Activated naive CD8-positive, alpha-beta T cell treated with anti-CD3 and anti-CD28 coated beads for 36 hours (primary cell): ENCODE data around the gene MRGPRX2. TPM values are rescaled to one million over a fixed set of nuclear protein-coding genes. Genes with fewer than 3 reads are reported as not detected.

Source experiments
- DNase-seq: peaks from one replicate; pipeline ENCODE4 v3.0.0; 2021
- H3K27ac Mint-ChIP-seq: one replicate; pipeline ENCODE4 v1.8.0; 2022; ENCODE audit warnings: mild to moderate bottlenecking, moderate library complexity, mixed read lengths
- H3K27me3 Mint-ChIP-seq: one replicate; pipeline ENCODE4 v1.8.0; 2022; ENCODE audit warnings: mild to moderate bottlenecking, mixed read lengths
- H3K36me3 Mint-ChIP-seq: one replicate; pipeline ENCODE4 v1.8.0; 2021; ENCODE audit warnings: mild to moderate bottlenecking, mixed read lengths
- H3K4me1 Mint-ChIP-seq: one replicate; pipeline ENCODE4 v1.8.0; 2021; ENCODE audit warnings: mixed read lengths
- H3K4me3 Mint-ChIP-seq: one replicate; pipeline ENCODE4 v1.8.0; 2022; ENCODE audit warnings: mild to moderate bottlenecking, moderate library complexity, mixed read lengths
- H3K9me3 Mint-ChIP-seq: one replicate; pipeline ENCODE4 v1.8.0; 2022; ENCODE audit warnings: mixed read lengths
- total RNA-seq, 2 experiments: library from RNA; stranded (reverse); gene quantifications; one replicate each; pipeline ENCODE4 v1.2.3, GENCODE V29; 2021

MRGPRX2 gene
- total RNA-seq, 2 experiments from 2014 or later = 0.16 TPM; not detected in 1

GRCh38 chr11:19050281-19050680, 10.2 kb downstream of the MRGPRX2 start:
- DNase-seq = no peak
- Mint-ChIP-seq H3K36me3 (no peaks in the 10 kb centered on the region), H3K27ac (no peak overlapping the region), H3K4me1 (no peaks in the 10 kb centered on the region), H3K4me3 (no peak overlapping the region), H3K27me3 (peaks cover 15% of the 10 kb centered on the region), H3K9me3 (peaks cover 10% of the 10 kb centered on the region)

DNA sequence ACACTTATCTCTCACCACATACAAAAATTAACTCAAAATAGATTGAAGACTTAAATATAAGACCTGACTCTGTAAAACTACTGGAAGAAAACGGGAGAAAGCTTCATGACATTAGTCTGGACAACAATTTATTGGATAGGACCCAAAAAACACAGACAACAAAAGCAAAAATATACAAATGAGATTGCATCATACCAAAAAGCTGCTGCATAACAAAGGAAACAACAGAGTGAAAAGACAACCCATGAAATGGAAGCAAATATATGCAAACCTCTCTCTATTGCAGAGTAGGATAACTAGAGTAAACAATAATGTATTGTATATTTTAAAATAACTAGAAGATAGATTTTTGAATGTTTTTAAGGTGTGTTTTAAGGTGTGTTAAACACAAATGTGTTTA, 11.2 kb downstream of the MRGPRX2 start:
- Mint-ChIP-seq H3K27me3 (peaks cover 23% of the 10 kb centered on the region), H3K36me3 (no peaks in the 10 kb centered on the region), H3K4me1 (no peaks in the 10 kb centered on the region), H3K4me3 (no peak overlapping the region), H3K27ac (no peak overlapping the region), H3K9me3 (peaks cover 10% of the 10 kb centered on the region)
- DNase-seq = no peak

DNA sequence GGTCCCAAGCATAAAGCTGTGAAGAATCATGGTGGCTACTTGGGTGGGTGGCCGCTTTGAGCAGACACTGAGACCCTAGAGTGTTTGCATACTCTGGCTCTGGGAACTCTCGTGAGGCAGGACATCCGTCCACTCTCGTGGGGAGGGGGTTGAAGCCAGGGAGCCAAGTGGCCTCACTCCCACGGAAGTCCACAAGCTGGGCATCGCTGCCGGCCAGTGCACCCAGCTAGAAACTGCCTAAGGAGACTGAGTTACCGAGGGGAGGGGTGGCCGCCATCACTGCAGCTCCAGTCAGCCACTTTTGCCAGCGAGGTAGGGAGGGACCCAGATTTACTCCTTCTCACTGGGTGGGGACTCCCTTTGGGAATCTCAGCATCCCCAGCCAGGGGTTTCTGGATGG, 20.5 kb downstream of the MRGPRX2 start:
- H3K36me3 Mint-ChIP-seq = no peaks in the 10 kb centered on the region

DNA sequence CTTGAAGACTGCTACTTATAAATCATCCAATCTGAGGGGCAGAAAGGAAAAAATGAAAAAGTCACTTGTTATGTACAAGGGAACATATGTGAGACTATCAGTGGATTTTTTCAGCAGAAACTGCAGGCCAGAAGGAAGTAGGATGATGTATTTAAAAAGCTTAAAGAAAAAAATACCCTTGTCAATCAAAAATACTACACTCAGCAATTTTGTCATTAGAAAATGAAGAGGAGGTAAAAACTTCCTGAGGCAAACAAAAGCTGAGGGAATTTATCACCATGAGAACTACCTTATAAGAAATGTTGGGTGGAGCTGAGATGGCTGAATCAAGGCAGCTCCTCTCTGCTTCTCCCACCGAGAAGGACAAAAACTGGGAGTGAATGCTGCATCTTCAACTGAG, 21.1 kb downstream of the MRGPRX2 start:
- H3K27ac Mint-ChIP-seq = no peak overlapping the region
- H3K36me3 Mint-ChIP-seq = no peaks in the 10 kb centered on the region
- peaks cover 4% of the 10 kb centered on the region for H3K9me3 Mint-ChIP-seq
- no peak for DNase-seq
- H3K27me3 Mint-ChIP-seq = peaks cover 39% of the 10 kb centered on the region
- H3K4me1 Mint-ChIP-seq = no peaks in the 10 kb centered on the region
- H3K4me3 Mint-ChIP-seq = no peak overlapping the region

More for the DNA sequence above, 20.5 kb downstream of the MRGPRX2 start:
- no peak for DNase-seq
- Mint-ChIP-seq H3K9me3 (peaks cover 4% of the 10 kb centered on the region), H3K4me1 (no peaks in the 10 kb centered on the region), H3K27me3 (peaks cover 44% of the 10 kb centered on the region), H3K27ac (no peak overlapping the region), H3K4me3 (no peak overlapping the region)

DNA sequence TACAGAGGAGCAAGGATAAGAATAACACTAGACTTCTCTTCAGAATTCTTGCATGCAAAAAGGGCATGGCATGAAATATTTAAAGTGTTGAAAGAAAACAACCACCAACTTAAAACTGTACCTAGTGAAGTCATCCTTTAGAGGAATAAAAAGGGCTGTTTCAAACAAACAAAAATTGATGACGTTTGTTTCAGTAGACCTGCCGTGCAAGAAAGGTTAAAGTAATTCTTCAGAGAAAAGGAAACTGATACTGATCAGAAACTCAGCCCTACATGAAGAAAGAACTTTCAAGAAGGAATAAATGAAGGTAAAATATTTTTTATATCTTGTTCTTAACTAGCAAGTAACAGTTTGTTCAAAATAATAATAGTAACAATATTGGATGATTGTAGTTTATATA, 27.5 kb downstream of the MRGPRX2 start:
- DNase-seq = no peak
- no peaks in the 10 kb centered on the region for H3K4me1 Mint-ChIP-seq
- H3K4me3 Mint-ChIP-seq = no peak overlapping the region
- H3K27me3 Mint-ChIP-seq = peaks cover 38% of the 10 kb centered on the region
- no peaks in the 10 kb centered on the region for H3K36me3 Mint-ChIP-seq
- H3K27ac Mint-ChIP-seq = no peak overlapping the region
- H3K9me3 Mint-ChIP-seq = peaks cover 3% of the 10 kb centered on the region

DNA sequence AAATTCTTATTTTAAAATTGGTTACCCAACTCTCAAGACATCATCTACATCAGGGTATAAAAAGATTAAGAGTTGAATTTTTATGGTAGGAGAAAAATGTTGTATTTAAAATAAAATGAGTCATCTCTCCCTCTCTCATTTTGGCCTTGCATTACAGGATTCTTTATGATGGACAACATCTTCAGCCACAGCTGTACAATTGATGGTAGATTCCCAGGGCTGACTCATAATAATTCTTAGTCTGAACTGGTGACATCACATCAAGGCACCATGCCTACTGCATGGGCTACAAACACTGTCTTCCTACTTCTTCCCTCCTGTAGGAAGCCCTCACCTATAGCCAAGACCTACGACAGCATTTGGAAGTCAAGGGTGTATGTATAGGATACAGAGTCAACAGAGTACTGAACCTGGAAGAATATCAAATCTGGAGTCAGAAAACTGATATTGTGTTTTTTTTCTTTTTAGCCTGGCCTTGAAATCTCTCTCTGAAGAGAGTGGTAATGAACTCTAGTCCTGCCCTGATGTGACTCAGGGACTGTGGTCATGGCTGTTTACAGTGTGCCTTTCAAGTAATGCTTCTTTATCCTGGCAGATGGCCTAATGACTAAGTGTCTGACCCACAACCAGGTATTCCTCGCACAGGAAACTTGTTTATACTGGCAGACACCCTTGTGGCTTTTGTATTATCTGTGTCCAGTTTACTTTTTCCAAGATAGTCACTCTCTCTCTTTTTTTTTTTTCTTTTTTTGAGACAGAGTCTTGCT, 32.5 kb downstream of the MRGPRX2 start:
- no peak for DNase-seq
- Mint-ChIP-seq H3K4me3 (no peak overlapping the region), H3K9me3 (peaks cover 2% of the 10 kb centered on the region), H3K36me3 (no peaks in the 10 kb centered on the region), H3K4me1 (no peaks in the 10 kb centered on the region), H3K27me3 (peaks cover 51% of the 10 kb centered on the region), H3K27ac (no peak overlapping the region)

- no peak for DNase-seq
- no peaks in the 10 kb centered on the region for H3K4me1 Mint-ChIP-seq
- no peak overlapping the region for H3K27ac Mint-ChIP-seq
- peaks cover 2% of the 10 kb centered on the region for H3K9me3 Mint-ChIP-seq
- peaks cover 46% of the 10 kb centered on the region for H3K27me3 Mint-ChIP-seq
- H3K36me3 Mint-ChIP-seq = no peaks in the 10 kb centered on the region
- no peak overlapping the region for H3K4me3 Mint-ChIP-seq
These were observed 33.7 kb downstream of the MRGPRX2 start for GRCh38 chr11:19026862-19027261.

GRCh38 chr11:19025481-19026406, 34.8 kb downstream of the MRGPRX2 start:
- DNase-seq = no peak
- Mint-ChIP-seq H3K27ac (no peak overlapping the region), H3K4me1 (no peaks in the 10 kb centered on the region), H3K27me3 (peaks cover 51% of the 10 kb centered on the region), H3K36me3 (no peaks in the 10 kb centered on the region), H3K9me3 (no peaks in the 10 kb centered on the region), H3K4me3 (no peak overlapping the region)

GRCh38 chr11:19020831-19021230, 39.7 kb downstream of the MRGPRX2 start:
- H3K9me3 Mint-ChIP-seq = no peaks in the 10 kb centered on the region

DNA sequence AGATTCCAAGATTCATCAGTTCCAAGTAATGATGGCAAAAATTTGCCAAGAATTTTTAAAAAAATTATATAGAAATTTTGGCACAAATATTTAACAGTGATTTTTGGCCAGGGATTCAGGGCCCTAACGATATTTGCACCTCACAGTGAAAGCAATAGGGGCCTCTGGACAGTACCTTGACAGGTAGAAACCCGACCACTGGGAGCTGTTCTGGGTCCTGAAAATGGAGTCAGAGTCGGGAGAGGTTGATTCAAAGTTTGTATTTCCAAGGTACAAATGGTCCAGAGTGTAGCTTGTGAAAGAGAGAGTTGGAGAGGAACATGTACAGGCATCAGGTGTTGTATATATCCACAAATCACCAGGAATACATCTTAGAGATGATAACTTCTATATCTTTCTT, 41.6 kb downstream of the MRGPRX2 start:
- no peak overlapping the region for H3K4me3 Mint-ChIP-seq
- no peaks in the 10 kb centered on the region for H3K36me3 Mint-ChIP-seq
- H3K27me3 Mint-ChIP-seq = peaks cover 33% of the 10 kb centered on the region
- H3K4me1 Mint-ChIP-seq = no peaks in the 10 kb centered on the region
- no peak for DNase-seq
- H3K9me3 Mint-ChIP-seq = no peaks in the 10 kb centered on the region
- H3K27ac Mint-ChIP-seq = no peak overlapping the region

More at GRCh38 chr11:19020831-19021230, 39.7 kb downstream of the MRGPRX2 start:
- no peak overlapping the region for H3K27ac Mint-ChIP-seq
- no peaks in the 10 kb centered on the region for H3K36me3 Mint-ChIP-seq
- H3K4me3 Mint-ChIP-seq = no peak overlapping the region
- no peak for DNase-seq
- no peaks in the 10 kb centered on the region for H3K4me1 Mint-ChIP-seq
- H3K27me3 Mint-ChIP-seq = peaks cover 45% of the 10 kb centered on the region

DNA sequence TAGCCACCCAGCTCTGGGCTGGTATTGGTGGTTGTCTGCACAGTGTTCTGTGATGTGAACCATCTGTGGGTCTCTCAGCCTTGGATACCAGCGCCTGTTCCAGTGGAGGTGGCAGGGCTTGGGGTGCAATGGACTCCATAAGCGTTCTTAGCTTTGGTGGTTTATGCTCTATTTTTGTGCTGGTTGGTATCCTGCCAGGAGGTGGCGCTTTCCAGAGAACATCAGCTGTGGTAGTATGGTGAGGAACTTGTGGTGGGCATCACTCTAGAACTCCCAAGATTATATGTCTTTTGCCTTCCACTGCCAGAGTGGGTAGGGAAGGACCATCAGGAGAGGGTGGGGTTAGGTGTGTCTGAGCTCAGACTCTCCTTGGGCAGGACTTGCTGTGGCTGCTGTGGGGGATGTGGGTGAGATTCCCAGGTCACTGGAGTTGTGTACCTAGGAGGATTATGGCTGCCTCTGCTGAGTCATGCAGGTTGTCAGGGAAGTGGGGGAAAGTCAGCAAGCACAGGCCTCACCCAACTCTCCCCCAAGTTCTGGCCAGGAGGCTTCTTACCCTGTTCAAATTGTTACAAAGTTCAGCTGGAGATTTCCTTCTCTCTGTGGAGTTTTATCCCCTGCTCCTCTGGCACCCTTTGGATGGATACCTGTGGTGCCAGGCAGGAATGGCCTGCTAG, 47.2 kb downstream of the MRGPRX2 start:
- H3K36me3 Mint-ChIP-seq = no peaks in the 10 kb centered on the region
- no peak overlapping the region for H3K27ac Mint-ChIP-seq
- DNase-seq = no peak

GRCh38 chr11:19012636-19013035, 47.9 kb downstream of the MRGPRX2 start:
- no peak overlapping the region for H3K4me3 Mint-ChIP-seq
- no peak overlapping the region for H3K27ac Mint-ChIP-seq
- H3K4me1 Mint-ChIP-seq = no peaks in the 10 kb centered on the region
- H3K36me3 Mint-ChIP-seq = no peaks in the 10 kb centered on the region
- H3K27me3 Mint-ChIP-seq = peaks cover 12% of the 10 kb centered on the region
- no peak for DNase-seq
- peaks cover 13% of the 10 kb centered on the region for H3K9me3 Mint-ChIP-seq

More for the DNA sequence above, 47.2 kb downstream of the MRGPRX2 start:
- Mint-ChIP-seq H3K9me3 (peaks cover 13% of the 10 kb centered on the region), H3K4me3 (no peak overlapping the region), H3K4me1 (no peaks in the 10 kb centered on the region), H3K27me3 (peaks cover 15% of the 10 kb centered on the region)
